ENCODE results near the gene UBALD2. TPM values are rescaled to one million over a fixed set of nuclear protein-coding genes. Genes with fewer than 3 reads are reported as not detected.

The UBALD2 gene
- total and polyA plus RNA-seq, 5 experiments from 2014 or later = 6.6 to 122 (median 9.7) TPM

GRCh38 chr17:76312735-76313134, 47.6 kb downstream of the UBALD2 start:
- DNase-seq (no peak), ATAC-seq (no peak)
- H3K4me1 Mint-ChIP-seq = peaks cover 0 to 4% (median 0%) of the 10 kb centered on the region in 4 donors
- H3K4me3 Mint-ChIP-seq = no peak overlapping the region
- peaks cover 0 to 61% (median 23%) of the 10 kb centered on the region in 3 donors for H3K36me3 Mint-ChIP-seq
- POLR2A ChIA-PET = no interaction called here
- no peaks in the 10 kb centered on the region for H3K27me3 Mint-ChIP-seq
- H3K9me3 Mint-ChIP-seq = no peaks in the 10 kb centered on the region
- no peak overlapping the region for H3K27ac Mint-ChIP-seq

DNA sequence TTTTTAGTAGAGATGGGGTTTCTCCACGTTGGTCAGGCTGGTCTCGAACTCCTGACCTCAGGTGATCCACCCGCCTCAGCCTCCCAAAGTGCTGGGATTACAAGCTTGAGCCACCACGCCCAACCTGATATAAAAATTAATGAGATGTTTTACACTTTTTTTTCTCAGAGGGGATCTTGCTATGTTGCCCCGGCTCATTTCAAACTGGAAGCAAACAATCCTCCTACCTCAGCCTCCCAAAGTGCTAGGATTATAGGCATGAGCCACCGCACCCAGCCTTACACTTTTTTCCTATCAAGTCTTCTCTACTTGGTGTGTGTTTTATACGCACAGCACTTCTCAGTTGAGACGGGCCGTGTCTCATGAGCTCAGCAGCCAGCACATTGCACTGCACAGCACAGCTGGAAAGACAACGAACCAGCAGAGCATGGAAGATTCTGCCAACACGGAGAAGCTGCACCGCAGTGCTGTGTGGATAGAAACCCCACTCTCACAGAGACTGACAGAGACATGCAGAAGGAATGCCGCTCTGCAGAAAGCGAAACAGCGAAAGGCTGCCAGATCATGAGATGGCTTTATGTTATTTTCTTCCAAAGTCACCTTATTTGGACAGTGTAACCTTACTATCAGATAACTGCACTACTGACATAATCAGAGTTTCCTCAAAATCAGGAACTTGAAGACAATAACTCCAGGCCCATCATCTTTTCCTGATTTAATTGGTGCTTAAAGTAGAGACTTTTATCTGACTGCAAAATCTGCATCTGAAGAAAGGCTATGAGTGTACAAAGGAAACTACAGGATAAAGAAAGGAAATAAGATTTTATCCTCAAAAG, 49.5 kb downstream of the UBALD2 start:
- POLR2A ChIA-PET = interaction anchor here (0.7 kb wide), 1 partner anchor 313 kb away, joined by 3 read pairs; no protein-coding TSS in a partner anchor
- ATAC-seq (no peak), DNase-seq (no peak)
- Mint-ChIP-seq H3K4me3 (no peak overlapping the region), H3K9me3 (no peaks in the 10 kb centered on the region), H3K4me1 (peaks cover 0 to 4% (median 0%) of the 10 kb centered on the region in 4 donors), H3K27ac (peak overlapping the region in 3 of 10 donors; percentile 22 to 61 (median 45)), H3K27me3 (no peaks in the 10 kb centered on the region), H3K36me3 (peaks cover 0 to 72% (median 27%) of the 10 kb centered on the region in 3 donors)

- no peak for DNase-seq
- Mint-ChIP-seq H3K4me3 (no peak overlapping the region), H3K36me3 (peaks cover 0 to 69% (median 17%) of the 10 kb centered on the region in 3 donors), H3K4me1 (peaks cover 0 to 4% (median 0%) of the 10 kb centered on the region in 4 donors), H3K9me3 (no peaks in the 10 kb centered on the region), H3K27ac (peak overlapping the region in 1 of 10 donors; percentile 69), H3K27me3 (no peaks in the 10 kb centered on the region)
- POLR2A ChIA-PET = no interaction called here
- ATAC-seq = no peak
Observed at GRCh38 chr17:76317535-76317934, 52.4 kb downstream of the UBALD2 start.

GRCh38 chr17:76318586-76318985, 53.4 kb downstream of the UBALD2 start:
- POLR2A ChIA-PET = no interaction called here
- Mint-ChIP-seq H3K4me1 (peaks cover 0 to 4% (median 0%) of the 10 kb centered on the region in 4 donors), H3K9me3 (no peaks in the 10 kb centered on the region), H3K4me3 (no peak overlapping the region), H3K36me3 (peaks cover 0 to 68% (median 16%) of the 10 kb centered on the region in 3 donors), H3K27me3 (no peaks in the 10 kb centered on the region), H3K27ac (no peak overlapping the region)
- no peak for ATAC-seq
- no peak for DNase-seq

Other genes with a start within 250 kb of the UBALD2 start
- 1 to 10 TPM; 7.1 to 8.2 TPM for gene EVPL, start 238.0 kb upstream of the UBALD2 start, total RNA-seq
- 1 to 10 TPM in 1 of 3 donors, under 1 TPM in 1, not detected in 1; 0.74 to 1.6 TPM for gene EVPL, start 238.0 kb upstream of the UBALD2 start, polyA plus RNA-seq
- 10 to 100 TPM; 79.7 to 80.5 TPM for gene SRP68, start 192.8 kb upstream of the UBALD2 start, total RNA-seq
- gene SRP68, start 192.8 kb upstream of the UBALD2 start, polyA plus RNA-seq = 10 to 100 TPM; 53.3 to 79.1 (median 64.5) TPM
- gene GALR2, start 190.6 kb upstream of the UBALD2 start, total RNA-seq = not detected
- under 1 TPM in 1 of 3 donors, not detected in 2; 0.70 TPM for gene GALR2, start 190.6 kb upstream of the UBALD2 start, polyA plus RNA-seq
- under 1 TPM in 1 of 2 experiments, not detected in 1; 0.21 TPM for gene ZACN, start 186.2 kb upstream of the UBALD2 start, total RNA-seq
- gene ZACN, start 186.2 kb upstream of the UBALD2 start, polyA plus RNA-seq = 1 to 10 TPM in 2 of 3 donors, not detected in 1; 1.9 to 4.6 TPM
- gene EXOC7, start 161.6 kb upstream of the UBALD2 start, total RNA-seq = 100 to 1,000 TPM; 199 to 210 TPM
- gene EXOC7, start 161.6 kb upstream of the UBALD2 start, polyA plus RNA-seq = 10 to 100 TPM; 46.0 to 62.6 (median 49.0) TPM
- 1 to 10 TPM; 3.4 to 3.7 TPM for gene FOXJ1, start 124.1 kb upstream of the UBALD2 start, total RNA-seq
- 1 to 10 TPM in 2 of 3 donors, under 1 TPM in 1; 0.28 to 2.8 (median 1.8) TPM for gene FOXJ1, start 124.1 kb upstream of the UBALD2 start, polyA plus RNA-seq
- gene RNF157, start 24.9 kb upstream of the UBALD2 start, total RNA-seq = 10 to 100 TPM; 46.1 to 46.4 TPM
- gene RNF157, start 24.9 kb upstream of the UBALD2 start, polyA plus RNA-seq = 10 to 100 TPM in 2 of 3 donors, 1 to 10 TPM in 1; 4.9 to 29.4 (median 10.5) TPM
- gene QRICH2, start 42.9 kb downstream of the UBALD2 start, total RNA-seq = 1 to 10 TPM; 6.5 to 8.3 TPM
- under 1 TPM; 0.13 to 0.59 (median 0.23) TPM for gene QRICH2, start 42.9 kb downstream of the UBALD2 start, polyA plus RNA-seq
- 10 to 100 TPM; 42.5 to 44.7 TPM for gene PRPSAP1, start 88.6 kb downstream of the UBALD2 start, total RNA-seq
- 10 to 100 TPM; 37.9 to 62.9 (median 54.7) TPM for gene PRPSAP1, start 88.6 kb downstream of the UBALD2 start, polyA plus RNA-seq
- gene SPHK1, start 119.3 kb downstream of the UBALD2 start, total RNA-seq = under 1 TPM; 0.85 to 0.91 TPM
- under 1 TPM in 2 of 3 donors, not detected in 1; 0.31 to 0.37 TPM for gene SPHK1, start 119.3 kb downstream of the UBALD2 start, polyA plus RNA-seq
- 10 to 100 TPM; 49.7 to 50.4 TPM for gene UBE2O, start 187.8 kb downstream of the UBALD2 start, total RNA-seq
- gene UBE2O, start 187.8 kb downstream of the UBALD2 start, polyA plus RNA-seq = 10 to 100 TPM in 2 of 3 donors, 1 to 10 TPM in 1; 8.8 to 14.4 (median 10.6) TPM
- gene AANAT, start 202.3 kb downstream of the UBALD2 start, total RNA-seq = not detected
- gene AANAT, start 202.3 kb downstream of the UBALD2 start, polyA plus RNA-seq = not detected
- 10 to 100 TPM; 59.4 to 62.4 TPM for gene RHBDF2, start 236.1 kb downstream of the UBALD2 start, total RNA-seq
- 10 to 100 TPM in 1 of 3 donors, 1 to 10 TPM in 2; 4.8 to 10.2 (median 6.2) TPM for gene RHBDF2, start 236.1 kb downstream of the UBALD2 start, polyA plus RNA-seq

Data from naive thymus-derived CD8-positive, alpha-beta T cell (primary cell).